Endothelial cell of umbilical vein (primary cell): Measurements from ENCODE around the gene SMTNL1. TPM values are rescaled to one million over a fixed set of nuclear protein-coding genes. Genes with fewer than 3 reads are reported as not detected.

Experiments used
- BruUV-seq: library from RNA; stranded (reverse); fragments of 400-500 nt; replicated peaks from 2 replicates; lab custom pipeline; 2021; lab: Mats Ljungman, UMichigan
- CTCF ChIA-PET: fragments of 300-600, 350-600 bp; sonication (Branson Sonifier 250); formaldehyde crosslinking; loops from one replicate; lab custom pipeline; 2021; ENCODE audit warnings: antibody characterized with exemption, inconsistent platforms; lab: Charles Lee
- POLR2A ChIA-PET: fragments of 300-600, 350-600 bp; sonication (Branson Sonifier 250); formaldehyde crosslinking; loops from one replicate; lab custom pipeline; 2021; ENCODE audit warnings: antibody characterized with exemption, inconsistent platforms; lab: Charles Lee
- DNase-seq: peaks from one replicate; pipeline ENCODE4 v3.0.0-alpha.2; 2011; ENCODE audit warnings: low read depth, low spot score
- FAIRE-seq: peaks from 2 replicates; lab custom pipeline; 2011; peaks lifted over from hg19 to GRCh38; lab: Jason Lieb, UNC
- H2AFZ ChIP-seq: 2 replicates; pipeline ENCODE4 v1.6.0; 2012; ENCODE audit warnings: low read depth, low read length, control low read depth, inconsistent platforms
- H3K27ac ChIP-seq: 2 replicates; pipeline ENCODE4 v1.5.1; 2011; ENCODE audit warnings: low read depth, mild to moderate bottlenecking, control low read depth, low read length, moderate library complexity; ENCODE audit not compliant: insufficient read depth
- H3K27me3 ChIP-seq, 2 experiments: 2 replicates each; pipeline versions ENCODE4 v1.6.0 to v1.6.1; 2011; ENCODE audit warnings: low read length in 2 of 2, mixed read lengths in 1 of 2; ENCODE audit not compliant: control insufficient read depth in 2 of 2, insufficient read depth in 2 of 2
- H3K36me3 ChIP-seq, 2 experiments: 2 replicates in 1 of 2; 3 replicates in 1 of 2; pipeline ENCODE4 v1.5.1; 2011; ENCODE audit warnings: low read length in 2 of 2, mild to moderate bottlenecking in 1 of 2, moderate library complexity in 1 of 2; ENCODE audit not compliant: control insufficient read depth in 2 of 2, insufficient read depth in 2 of 2; ENCODE audit errors: extremely low read depth in 1 of 2
- H3K4me1 ChIP-seq: 3 replicates; pipeline ENCODE4 v1.5.1; 2011; ENCODE audit warnings: mild to moderate bottlenecking, low read length; ENCODE audit not compliant: control insufficient read depth, insufficient read depth; ENCODE audit errors: extremely low read depth
- H3K4me2 ChIP-seq: 2 replicates; pipeline ENCODE4 v1.6.1; 2011; ENCODE audit warnings: low read length, control low read depth, mixed read lengths; ENCODE audit not compliant: insufficient read depth
- H3K4me3 ChIP-seq, 3 experiments: fragments of 200-600 bp in 1 of 3; sonication (generic), shearing (Covaris generic) in 1 of 3; replicated peaks in 1 of 3; 2 replicates each; pipeline ENCODE4 v1.5.1; 2011 to 2016; ENCODE audit warnings: control low read depth in 3 of 3, low read length in 3 of 3, mild to moderate bottlenecking in 2 of 3, inconsistent platforms in 1 of 3, low read depth in 1 of 3, moderate library complexity in 1 of 3; ENCODE audit not compliant: insufficient read depth in 1 of 3
- H3K79me2 ChIP-seq: 2 replicates; pipeline ENCODE4 v1.6.0; 2012; ENCODE audit warnings: low read length, inconsistent platforms; ENCODE audit not compliant: control insufficient read depth, insufficient read depth
- H3K9ac ChIP-seq: replicated peaks from 2 replicates; pipeline ENCODE3; 2011; ENCODE audit warnings: low read length, control low read depth; ENCODE audit not compliant: insufficient read depth; ENCODE audit errors: extremely low read depth
- H3K9me1 ChIP-seq: replicated peaks from 3 replicates; pipeline ENCODE4 v1.6.0; 2011; ENCODE audit warnings: mild to moderate bottlenecking, low read length; ENCODE audit not compliant: control insufficient read depth, insufficient read depth; ENCODE audit errors: extremely low read depth
- H3K9me3 ChIP-seq: replicated peaks from 2 replicates; pipeline ENCODE4 v1.5.1; 2012; ENCODE audit warnings: low read length, inconsistent platforms; ENCODE audit not compliant: control insufficient read depth, insufficient read depth
- H4K20me1 ChIP-seq: replicated peaks from 2 replicates; pipeline ENCODE3; 2011; ENCODE audit warnings: mild to moderate bottlenecking, low read length; ENCODE audit not compliant: control insufficient read depth, insufficient read depth; ENCODE audit errors: extremely low read depth
- EZH2 ChIP-seq: IDR thresholded peaks from 2 replicates; pipeline ENCODE4 v1.6.1; 2012; ENCODE audit warnings: borderline replicate concordance, low read depth, mild to moderate bottlenecking, moderate library complexity, low read length, inconsistent platforms; ENCODE audit not compliant: severe bottlenecking
- FOS ChIP-seq: IDR thresholded peaks from 2 replicates; pipeline ENCODE4 v1.6.1; 2011; ENCODE audit warnings: mild to moderate bottlenecking, low read length, moderate library complexity, borderline replicate concordance; ENCODE audit not compliant: insufficient read depth
- GATA2 ChIP-seq: IDR thresholded peaks from 2 replicates; pipeline ENCODE4 v1.7.0; 2011; ENCODE audit warnings: low read depth, mild to moderate bottlenecking, moderate library complexity, mixed read lengths, low read length; ENCODE audit not compliant: insufficient read length, insufficient read depth
- JUN ChIP-seq: IDR thresholded peaks from 2 replicates; pipeline ENCODE4 v1.6.1; 2011; ENCODE audit warnings: borderline replicate concordance, low read depth; ENCODE audit not compliant: insufficient read length, insufficient read depth
- MAX ChIP-seq: IDR thresholded peaks from 2 replicates; pipeline ENCODE4 v1.6.1; 2011; ENCODE audit not compliant: insufficient read depth, insufficient read length
- MYC ChIP-seq: IDR thresholded peaks from one replicate; pipeline ENCODE4 v1.6.1; 2011; ENCODE audit warnings: mild to moderate bottlenecking, low read depth, low read length
- POLR2A ChIP-seq: IDR thresholded peaks from 2 replicates; pipeline ENCODE4 v1.6.1; 2012; ENCODE audit warnings: low read depth, mild to moderate bottlenecking, control low read depth, low read length
- POLR2AphosphoS5 ChIP-seq: IDR thresholded peaks from 2 replicates; pipeline ENCODE4 v1.6.1; 2012; ENCODE audit warnings: low read depth, mild to moderate bottlenecking, control low read depth, low read length, moderate library complexity; ENCODE audit not compliant: insufficient read depth
- dilution Hi-C: fragments of 300-500 bp; cut with MboI; formaldehyde crosslinking; loops from one replicate; pipeline ENCODE4 v1.15.0; 2019; ENCODE audit warnings: low sequenced_read_pairs; ENCODE audit not compliant: extremely low pct_ligation_motif_present
- intact Hi-C: fragments of 100-400 bp; cut with micrococcal nuclease; formaldehyde crosslinking; loops from one replicate; pipeline ENCODE4 v1.10.0; 2022
- polyA plus RNA-seq, 4 experiments: library from polyadenylated mRNA; depleted of rRNA in 3 of 4; stranded (reverse) in 3 of 4; unstranded in 1 of 4; fragments of >200 nt; gene quantifications; 2 replicates each; pipeline versions ENCODE4 v1.2.1 to v1.2.3, GENCODE V29; 2011 to 2012; ENCODE audit warnings: missing spikeins in 1 of 4
- total RNA-seq: library from RNA; stranded (reverse); gene quantifications from 2 replicates; pipeline ENCODE4 v1.2.3, GENCODE V29; 2021
- TF ChIP-seq, protein P1 (sequence below), 2 donors: IDR thresholded peaks; 1 replicate in 1 of 2; 2 replicates in 1 of 2; pipeline ENCODE4 v1.5.1; 2011; ENCODE audit warnings: low read length in 2 of 2, mild to moderate bottlenecking in 2 of 2, moderate library complexity in 2 of 2, control low read depth in 1 of 2, inconsistent platforms in 1 of 2, low read depth in 1 of 2; ENCODE audit not compliant: insufficient read depth in 1 of 2; ENCODE audit errors: extremely low read depth in 1 of 2

Gene SMTNL1
- total and polyA plus RNA-seq, 2 donors (not counting 3 experiments of a cell fraction or from before 2014, with no cell fraction given), result not detected

DNA sequence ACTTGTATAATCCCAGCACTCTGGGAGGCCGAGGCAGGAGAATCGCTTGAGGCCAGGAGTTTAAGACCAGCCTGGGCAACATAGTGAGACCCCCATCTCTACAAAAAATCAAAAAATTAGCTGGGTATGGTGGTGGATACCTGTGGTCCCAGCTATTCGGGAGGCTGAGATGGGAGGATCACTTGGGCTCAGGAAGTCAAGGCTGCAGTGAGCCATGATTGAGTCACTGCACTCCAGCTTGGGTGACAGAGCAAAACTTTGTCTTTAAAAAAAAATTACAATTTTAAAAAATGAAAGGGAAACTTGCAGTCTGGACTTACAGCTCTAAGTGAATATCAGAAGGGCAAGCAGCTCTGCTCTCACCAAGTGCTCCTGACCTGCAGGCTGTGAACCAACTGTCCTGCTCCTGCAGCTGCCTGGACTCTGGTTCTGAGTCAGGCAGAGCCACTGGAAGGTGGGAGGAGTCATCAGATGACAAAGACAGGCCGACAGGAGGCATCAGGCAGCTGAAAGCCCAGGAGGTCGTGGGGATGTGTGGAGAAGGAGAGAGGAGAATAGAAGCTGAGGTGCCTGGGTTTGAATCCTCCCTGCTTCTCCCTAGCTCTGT, 9.6 kb downstream of the SMTNL1 start:
- Histone ChIP-seq H3K4me3 (no peak overlapping the region), H3K27me3 (peaks cover 0 to 2% of the 10 kb centered on the region in 2 experiments), H3K36me3 (peaks cover 0 to 2% of the 10 kb centered on the region in 2 experiments), H3K27ac (no peak overlapping the region), H3K9me1 (no peaks in the 10 kb centered on the region), H3K79me2 (no peaks in the 10 kb centered on the region), H4K20me1 (no peaks in the 10 kb centered on the region), H2AFZ (no peak overlapping the region), H3K4me2 (no peak overlapping the region), H3K4me1 (no peaks in the 10 kb centered on the region), H3K9ac (no peak overlapping the region), H3K9me3 (no peaks in the 10 kb centered on the region)
- TF ChIP-seq EZH2 (no peak), JUN (no peak), POLR2A (no peak), MAX (no peak), FOS (no peak), POLR2AphosphoS5 (no peak), MYC (no peak), GATA2 (no peak)
- TF ChIP-seq, protein P1, sequence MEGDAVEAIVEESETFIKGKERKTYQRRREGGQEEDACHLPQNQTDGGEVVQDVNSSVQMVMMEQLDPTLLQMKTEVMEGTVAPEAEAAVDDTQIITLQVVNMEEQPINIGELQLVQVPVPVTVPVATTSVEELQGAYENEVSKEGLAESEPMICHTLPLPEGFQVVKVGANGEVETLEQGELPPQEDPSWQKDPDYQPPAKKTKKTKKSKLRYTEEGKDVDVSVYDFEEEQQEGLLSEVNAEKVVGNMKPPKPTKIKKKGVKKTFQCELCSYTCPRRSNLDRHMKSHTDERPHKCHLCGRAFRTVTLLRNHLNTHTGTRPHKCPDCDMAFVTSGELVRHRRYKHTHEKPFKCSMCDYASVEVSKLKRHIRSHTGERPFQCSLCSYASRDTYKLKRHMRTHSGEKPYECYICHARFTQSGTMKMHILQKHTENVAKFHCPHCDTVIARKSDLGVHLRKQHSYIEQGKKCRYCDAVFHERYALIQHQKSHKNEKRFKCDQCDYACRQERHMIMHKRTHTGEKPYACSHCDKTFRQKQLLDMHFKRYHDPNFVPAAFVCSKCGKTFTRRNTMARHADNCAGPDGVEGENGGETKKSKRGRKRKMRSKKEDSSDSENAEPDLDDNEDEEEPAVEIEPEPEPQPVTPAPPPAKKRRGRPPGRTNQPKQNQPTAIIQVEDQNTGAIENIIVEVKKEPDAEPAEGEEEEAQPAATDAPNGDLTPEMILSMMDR (IDR thresholded peaks at IDR 0.05; ENCODE audit: extremely low read depth in 1 of 2, insufficient read depth in 1 of 2, low read depth in 1 of 2, low read length in 2 of 2), result no peak
- POLR2A ChIA-PET, result no interaction called here
- FAIRE-seq (no peak), DNase-seq (peak; percentile 12)
- CTCF ChIA-PET, result interaction anchor here (0.7 to 2.3 kb wide), 9 partner anchors 10 to 967 kb away, joined by 3 to 13 read pairs (median 3); partner anchors contain the start of gene UBE2L6
- dilution Hi-C loops, result no loop called here
- no TSS peak for BruUV-seq
- intact Hi-C loops, result no loop called here
